Neuron (in vitro differentiated cells): ENCODE data around the gene DNAJC24.

ENCODE experiments used
- H2AFZ ChIP-seq: one replicate; pipeline ENCODE4 v1.6.1; 2013; ENCODE audit warnings: low read depth, mild to moderate bottlenecking, inconsistent platforms, low read length, moderate library complexity
- H3K27me3 ChIP-seq: one replicate; pipeline ENCODE4 v1.6.1; 2013; ENCODE audit warnings: low read length; ENCODE audit not compliant: insufficient read depth
- H3K36me3 ChIP-seq: one replicate; pipeline ENCODE4 v1.6.1; 2013; ENCODE audit warnings: low read length; ENCODE audit not compliant: insufficient read depth
- H3K4me1 ChIP-seq: one replicate; pipeline ENCODE4 v1.6.1; 2013; ENCODE audit warnings: low read length; ENCODE audit not compliant: insufficient read depth
- H3K4me3 ChIP-seq: 2 replicates; pipeline ENCODE4 v1.5.1; 2013; ENCODE audit warnings: mild to moderate bottlenecking, low read length, moderate library complexity
- H3K9me3 ChIP-seq: one replicate; pipeline ENCODE4 v1.6.1; 2013; ENCODE audit warnings: low read length

The DNAJC24 gene

DNA sequence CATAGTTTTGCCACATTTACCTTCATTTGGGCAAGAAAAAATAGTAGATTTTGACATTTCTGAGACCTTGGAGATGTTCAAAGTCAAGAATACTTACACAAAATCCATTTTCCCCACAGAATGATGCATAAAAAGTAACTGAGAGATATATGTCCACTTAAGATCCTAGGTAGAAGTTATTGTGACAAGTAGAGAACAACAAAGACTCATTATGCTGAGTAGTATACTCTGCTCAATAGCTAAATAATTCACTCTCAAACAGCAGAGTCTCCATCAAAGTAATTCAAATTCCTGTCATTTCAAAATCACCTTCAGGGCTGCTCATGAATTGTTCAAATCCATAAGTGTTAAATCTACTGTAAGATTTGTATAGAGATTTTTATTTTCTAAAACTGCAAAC is 104.4 kb downstream of the DNAJC24 start:
- Histone ChIP-seq H3K9me3 (no peaks in the 10 kb centered on the region), H3K36me3 (peaks cover 3% of the 10 kb centered on the region), H3K27me3 (no peaks in the 10 kb centered on the region), H3K4me3 (no peak overlapping the region), H2AFZ (no peak overlapping the region), H3K4me1 (peaks cover 5% of the 10 kb centered on the region)

DNA sequence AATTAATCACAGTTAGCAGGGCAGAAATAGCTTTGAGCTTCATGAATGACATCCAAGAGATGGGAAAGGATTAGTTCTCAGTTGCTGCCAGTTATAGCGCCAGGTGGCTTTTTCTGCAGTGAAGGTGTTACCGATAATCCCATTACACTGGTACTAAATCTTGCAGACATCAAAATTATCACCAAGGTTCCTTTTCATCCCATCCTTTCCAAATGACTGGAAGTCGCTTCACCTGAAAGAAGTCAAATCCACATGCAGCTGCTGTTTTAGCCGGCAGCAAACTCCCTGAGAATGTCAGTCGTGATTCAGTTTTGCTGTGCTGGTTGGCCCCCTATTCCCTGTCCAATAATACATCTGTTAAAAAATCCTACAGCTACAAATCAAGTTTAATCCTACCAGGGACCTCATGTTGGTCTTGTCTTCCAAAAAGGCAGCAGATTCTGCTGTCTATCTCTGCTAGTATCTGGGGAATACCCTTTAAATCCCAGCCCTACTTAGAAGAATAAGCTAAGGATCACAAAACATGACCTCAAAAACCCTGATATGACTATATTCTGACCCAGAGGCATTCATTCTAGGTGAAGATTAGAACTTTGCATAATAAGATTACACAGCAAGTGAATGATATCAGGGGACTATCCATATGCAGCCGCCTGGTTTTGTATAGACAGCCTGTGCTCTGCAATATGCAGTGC is 108.0 kb downstream of the DNAJC24 start:
- H3K4me3 ChIP-seq = no peak overlapping the region

DNA sequence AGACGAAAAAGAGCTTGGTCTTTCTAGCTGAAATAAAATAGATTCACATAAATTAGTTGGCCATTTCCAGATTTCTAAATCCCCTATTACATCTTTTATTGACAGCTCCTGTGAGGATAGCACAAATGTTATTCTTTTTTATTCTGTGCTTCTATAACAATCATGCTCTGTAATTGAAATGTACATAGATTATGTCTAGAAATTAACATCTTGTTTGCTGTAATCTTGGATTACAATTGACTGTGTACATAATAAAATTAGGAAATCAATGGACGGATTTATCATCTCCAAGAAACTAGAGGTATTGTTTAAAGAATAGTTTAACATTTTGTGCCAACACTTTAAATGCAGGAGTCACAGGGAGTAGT is 108.5 kb downstream of the DNAJC24 start:
- H2AFZ ChIP-seq = no peak overlapping the region
- no peaks in the 10 kb centered on the region for H3K36me3 ChIP-seq
- no peak overlapping the region for H3K4me3 ChIP-seq
- peaks cover 14% of the 10 kb centered on the region for H3K4me1 ChIP-seq
- no peaks in the 10 kb centered on the region for H3K27me3 ChIP-seq
- H3K9me3 ChIP-seq = no peaks in the 10 kb centered on the region

More for the DNA sequence above, 108.0 kb downstream of the DNAJC24 start:
- Histone ChIP-seq H3K27me3 (no peaks in the 10 kb centered on the region), H2AFZ (no peak overlapping the region), H3K9me3 (no peaks in the 10 kb centered on the region), H3K36me3 (no peaks in the 10 kb centered on the region), H3K4me1 (peaks cover 14% of the 10 kb centered on the region)

DNA sequence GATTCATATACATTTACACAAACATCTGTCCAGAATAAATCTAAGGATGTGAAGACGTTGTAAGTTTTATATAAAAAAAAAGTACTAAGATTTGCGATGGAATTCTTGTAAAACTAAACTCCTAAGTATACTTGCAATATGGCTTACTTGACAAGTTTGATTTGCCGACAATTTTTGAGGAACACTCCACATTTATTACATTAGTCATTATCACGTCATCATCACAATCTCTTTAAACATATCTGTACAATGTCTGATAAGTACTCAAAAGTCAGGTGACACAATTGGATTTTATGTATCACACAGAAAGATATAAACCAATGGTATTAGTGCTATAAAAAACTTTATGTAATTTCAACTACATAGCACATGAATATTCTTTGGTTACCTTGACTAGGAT is 109.4 kb downstream of the DNAJC24 start:
- peaks cover 14% of the 10 kb centered on the region for H3K4me1 ChIP-seq
- H3K36me3 ChIP-seq = no peaks in the 10 kb centered on the region
- no peaks in the 10 kb centered on the region for H3K27me3 ChIP-seq
- no peaks in the 10 kb centered on the region for H3K9me3 ChIP-seq
- H3K4me3 ChIP-seq = no peak overlapping the region
- H2AFZ ChIP-seq = no peak overlapping the region

DNA sequence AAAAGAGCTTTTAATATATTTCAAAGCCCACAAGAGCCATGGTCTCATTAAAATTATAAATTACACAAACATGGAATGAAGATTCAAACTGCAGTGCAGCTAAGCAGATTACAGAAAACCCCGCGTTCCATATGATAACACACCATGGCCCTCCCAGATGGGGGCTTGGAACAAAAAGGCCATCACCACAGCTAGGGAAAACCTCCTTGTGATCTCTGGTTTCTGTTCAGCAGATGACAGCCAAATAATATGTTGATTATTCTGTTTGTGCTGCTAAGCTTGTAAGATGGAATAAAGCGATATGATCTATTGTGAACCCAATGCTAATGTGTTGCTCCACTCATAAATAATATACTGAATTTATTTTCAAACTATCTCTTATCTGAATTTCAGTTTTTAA is 111.3 kb downstream of the DNAJC24 start:
- Histone ChIP-seq H3K27me3 (no peaks in the 10 kb centered on the region), H3K4me3 (no peak overlapping the region), H3K9me3 (no peaks in the 10 kb centered on the region), H3K36me3 (no peaks in the 10 kb centered on the region), H3K4me1 (peaks cover 14% of the 10 kb centered on the region), H2AFZ (no peak overlapping the region)
